Right forelimb (tissue), 1 donor: ENCODE measurements around the gene RINL.
"Not testable (repeated sequence)": the region's sequence is repeated elsewhere in the genome, so short reads cannot be mapped to it uniquely, and the experiment has no call there.

Experiments
- DNase-seq: peaks from one replicate; pipeline ENCODE4 v3.0.0-alpha.2; 2018

RINL gene

GRCh38 chr19:38873400-38873799 lies 4.7 kb downstream of the RINL start:
- not testable (repeated sequence) for DNase-seq

GRCh38 chr19:38870612-38871011 lies 7.5 kb downstream of the RINL start:
- DNase-seq: peak; percentile 42

- peak; percentile 76 for DNase-seq
Measured at GRCh38 chr19:38869836-38870607, 8.1 kb downstream of the RINL start.

- DNase-seq: no peak
Measured at GRCh38 chr19:38869160-38869835, 8.8 kb downstream of the RINL start.

- no peak for DNase-seq
Measured at GRCh38 chr19:38868551-38868950, 9.5 kb downstream of the RINL start.

GRCh38 chr19:38867171-38867780 lies 10.8 kb downstream of the RINL start:
- no peak for DNase-seq

- peak; percentile 73 for DNase-seq
Measured at GRCh38 chr19:38862321-38863059, 15.6 kb downstream of the RINL start.

GRCh38 chr19:38861368-38861767 lies 16.7 kb downstream of the RINL start:
- DNase-seq: no peak

- DNase-seq: not testable (repeated sequence)
Measured at GRCh38 chr19:38859631-38860204, 18.4 kb downstream of the RINL start.

- no peak for DNase-seq
Measured at GRCh38 chr19:38856813-38857212, 21.3 kb downstream of the RINL start.

- DNase-seq: not testable (repeated sequence)
Measured at GRCh38 chr19:38855751-38856150, 22.3 kb downstream of the RINL start.

- not testable (repeated sequence) for DNase-seq
Measured at GRCh38 chr19:38854961-38855360, 23.1 kb downstream of the RINL start.

- no peak for DNase-seq
Measured at GRCh38 chr19:38853214-38853613, 24.9 kb downstream of the RINL start.

- peak; percentile 68 for DNase-seq
Measured at GRCh38 chr19:38852231-38853044, 25.6 kb downstream of the RINL start.

GRCh38 chr19:38851622-38852230 lies 26.3 kb downstream of the RINL start:
- peak; percentile 95 for DNase-seq

- DNase-seq: peak; percentile 72
Measured at GRCh38 chr19:38850976-38851621, 27.0 kb downstream of the RINL start.

GRCh38 chr19:38850436-38850975 lies 27.6 kb downstream of the RINL start:
- DNase-seq: peak; percentile 99

- peak; percentile 99 for DNase-seq
Measured at GRCh38 chr19:38849860-38850435, 28.1 kb downstream of the RINL start, which contains the start of gene HNRNPL. TSS of gene HNRNPL (minus strand) at chr19:38849986. CDS start at chr19:38849966, 20 bp downstream.

- DNase-seq: peak; percentile 99
Measured at GRCh38 chr19:38849147-38849859, 28.8 kb downstream of the RINL start.
